Thoracic aorta (tissue), 2 donors: ENCODE data around the gene SYF2. TPM values are rescaled to one million over a fixed set of nuclear protein-coding genes. Genes with fewer than 3 reads are reported as not detected.
A peak's percentile ranks its signal among the peaks of the same experiment; 100 is the strongest.
"Not testable (repeated sequence)": the region's sequence is repeated elsewhere in the genome, so short reads cannot be mapped to it uniquely, and the experiment has no call there.

Source experiments
- ATAC-seq: fragments of 150-250 bp; one replicate; pipeline ENCODE4 v1.8.0; 2017; ENCODE audit warnings: low read depth; ENCODE audit not compliant: insufficient number of reproducible peaks, low FRiP score
- DNase-seq: peaks from one replicate; pipeline ENCODE4 v3.0.0-alpha.2; 2020; ENCODE audit warnings: low spot score
- H3K27ac ChIP-seq, 2 donors: fragments of 200-600 bp; sonication (generic); 1 replicate in 1 of 2; 2 replicates in 1 of 2; pipeline ENCODE4 v1.5.1; 2016; ENCODE audit warnings: mild to moderate bottlenecking in 2 of 2, moderate library complexity in 2 of 2
- H3K27me3 ChIP-seq: fragments of 200-600 bp; sonication (generic); replicated peaks from 2 replicates; pipeline ENCODE4 v1.6.0; 2016; ENCODE audit warnings: mild to moderate bottlenecking; ENCODE audit not compliant: insufficient read depth
- H3K36me3 ChIP-seq: fragments of 200-600 bp; sonication (generic); one replicate; pipeline ENCODE4 v1.5.1; 2016
- H3K4me1 ChIP-seq, 2 donors: fragments of 200-600 bp; sonication (generic); 1 replicate in 1 of 2; 2 replicates in 1 of 2; pipeline versions ENCODE4 v1.5.1 to v1.6.0; 2016; ENCODE audit warnings: low read depth in 2 of 2, mild to moderate bottlenecking in 1 of 2; ENCODE audit not compliant: control insufficient read depth in 1 of 2
- H3K4me3 ChIP-seq: fragments of 200-600 bp; sonication (generic); 2 replicates; pipeline ENCODE4 v1.5.1; 2016; ENCODE audit warnings: mild to moderate bottlenecking
- H3K9me3 ChIP-seq: fragments of 200-600 bp; sonication (generic); 2 replicates; pipeline ENCODE4 v1.5.1; 2016
- CTCF ChIP-seq: fragments of 200-600 bp; sonication (generic); IDR thresholded peaks from one replicate; pipeline ENCODE4 v1.5.1; 2019; ENCODE audit warnings: antibody characterized with exemption
- total RNA-seq, 2 donors: library from RNA; depleted of rRNA; stranded (reverse); fragments of >200 nt; gene quantifications; one replicate each; pipeline versions ENCODE4 v1.1.0 to v1.2.3, GENCODE V29; 2016

SYF2 gene
- total RNA-seq, 2 donors from 2014 or later = 34.9 to 53.9 TPM

- H3K36me3 ChIP-seq, ATAC-seq: not testable (repeated sequence)
Measured at GRCh38 chr1:25260336-25260735, 28.0 kb upstream of the SYF2 start.

GRCh38 chr1:25259813-25260212 lies 27.5 kb upstream of the SYF2 start:
- Histone ChIP-seq H3K4me1 (peaks cover 24 to 28% of the 10 kb centered on the region in 2 donors), H3K27ac (peak overlapping the region in 1 of 2 donors; percentile 34)
- not testable (repeated sequence) for H3K27me3 ChIP-seq, H3K36me3 ChIP-seq, H3K4me3 ChIP-seq, ATAC-seq, H3K9me3 ChIP-seq, DNase-seq

More at GRCh38 chr1:25260336-25260735, 28.0 kb upstream of the SYF2 start:
- DNase-seq, H3K27me3 ChIP-seq, H3K4me3 ChIP-seq, H3K9me3 ChIP-seq: not testable (repeated sequence)
- H3K4me1 ChIP-seq = peaks cover 24 to 28% of the 10 kb centered on the region in 2 donors
- H3K27ac ChIP-seq = peak overlapping the region in 1 of 2 donors; percentile 34

- peak overlapping the region; percentile 48 for H3K4me3 ChIP-seq
- DNase-seq (no peak), ATAC-seq (peak; percentile 73)
- peaks cover 24 to 28% of the 10 kb centered on the region in 2 donors for H3K4me1 ChIP-seq
- no peaks in the 10 kb centered on the region for H3K27me3 ChIP-seq
- no peak for TF ChIP-seq CTCF
- no peaks in the 10 kb centered on the region for H3K36me3 ChIP-seq
- H3K9me3 ChIP-seq = no peaks in the 10 kb centered on the region
- peak overlapping the region; percentile 86 to 92 for H3K27ac ChIP-seq
Measured at GRCh38 chr1:25257196-25257595, 24.9 kb upstream of the SYF2 start.

GRCh38 chr1:25256578-25256965 lies 24.3 kb upstream of the SYF2 start:
- ATAC-seq = peak; percentile 50
- peak overlapping the region; percentile 86 to 92 for H3K27ac ChIP-seq

GRCh38 chr1:25255706-25256577 lies 23.6 kb upstream of the SYF2 start:
- H3K27ac ChIP-seq = peak overlapping the region; percentile 86 to 92
- ATAC-seq = no peak
- no peaks in the 10 kb centered on the region for H3K9me3 ChIP-seq
- H3K27me3 ChIP-seq = no peaks in the 10 kb centered on the region
- no peak for DNase-seq
- peaks cover 22 to 28% of the 10 kb centered on the region in 2 donors for H3K4me1 ChIP-seq
- no peak for TF ChIP-seq CTCF
- no peak overlapping the region for H3K4me3 ChIP-seq
- no peaks in the 10 kb centered on the region for H3K36me3 ChIP-seq

More at GRCh38 chr1:25256578-25256965, 24.3 kb upstream of the SYF2 start:
- Histone ChIP-seq H3K27me3 (no peaks in the 10 kb centered on the region), H3K36me3 (no peaks in the 10 kb centered on the region), H3K4me3 (peak overlapping the region; percentile 48), H3K9me3 (no peaks in the 10 kb centered on the region), H3K4me1 (peaks cover 24 to 28% of the 10 kb centered on the region in 2 donors)
- no peak for DNase-seq
- TF ChIP-seq CTCF = no peak

GRCh38 chr1:25253911-25254310 lies 21.6 kb upstream of the SYF2 start:
- H3K27me3 ChIP-seq = no peaks in the 10 kb centered on the region
- H3K4me3 ChIP-seq = no peak overlapping the region
- H3K36me3 ChIP-seq = no peaks in the 10 kb centered on the region
- TF ChIP-seq CTCF = no peak
- no peaks in the 10 kb centered on the region for H3K9me3 ChIP-seq
- DNase-seq (no peak), ATAC-seq (no peak)
- no peak overlapping the region for H3K27ac ChIP-seq
- H3K4me1 ChIP-seq = peaks cover 15 to 28% of the 10 kb centered on the region in 2 donors
